Testis (tissue), 2 donors: Measurements from ENCODE around the gene SLC50A1.

Experiments
- CTCF ChIP-seq, 3 experiments: fragments of 450-650 bp in 2 of 3; fragments of 200-600 bp in 1 of 3; sonication (generic) in 1 of 3; IDR thresholded peaks; one replicate each; pipeline ENCODE4 v1.5.1; 2016 to 2019; ENCODE audit warnings: antibody characterized with exemption in 3 of 3, mild to moderate bottlenecking in 2 of 3, moderate library complexity in 1 of 3
- POLR2A ChIP-seq: fragments of 450-650 bp; IDR thresholded peaks from one replicate; pipeline ENCODE4 v1.6.1; 2017; ENCODE audit warnings: antibody characterized with exemption, mild to moderate bottlenecking, moderate library complexity

DNA sequence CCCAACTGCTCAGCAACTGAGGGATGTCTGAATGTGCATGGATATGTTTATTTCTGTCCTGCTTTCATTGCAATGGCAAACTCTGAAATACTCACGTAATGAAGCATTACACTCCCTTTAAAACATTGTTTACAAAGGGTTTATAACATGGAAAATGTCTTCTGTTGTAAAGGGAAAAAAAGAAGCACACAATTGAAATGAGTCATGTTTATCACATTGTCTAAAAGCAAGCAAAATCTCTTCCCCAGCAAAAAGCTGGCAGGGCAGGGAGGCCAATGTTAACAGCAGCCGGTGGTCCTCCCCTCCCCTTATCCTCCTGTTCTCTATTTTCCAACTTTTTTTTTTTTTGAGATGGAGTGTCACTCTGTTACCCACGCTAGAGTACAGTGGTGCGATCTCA, 11.9 kb upstream of the SLC50A1 start:
- TF ChIP-seq CTCF (IDR thresholded peaks at IDR 0.05) (no peak), POLR2A (no peak)
